GM12872 (cell line): Measurements from ENCODE around the gene IFIT5.

Experiments
- CTCF ChIP-seq: IDR thresholded peaks from 3 replicates; pipeline ENCODE4 v1.5.1; 2011; ENCODE audit warnings: low read depth, mild to moderate bottlenecking, low read length, moderate library complexity; ENCODE audit not compliant: insufficient read depth

The IFIT5 gene

GRCh38 chr10:89416465-89416864 is 2.1 kb downstream of the IFIT5 start:
- TF ChIP-seq CTCF, result no peak

GRCh38 chr10:89419548-89419947 is 5.2 kb downstream of the IFIT5 start:
- peak; percentile 51; the same call in 1 of the 3 replicates for TF ChIP-seq CTCF

- TF ChIP-seq CTCF, result no peak
These were observed 6.7 kb downstream of the IFIT5 start for GRCh38 chr10:89421018-89421476.

- no peak for TF ChIP-seq CTCF
These were observed 10.6 kb downstream of the IFIT5 start for GRCh38 chr10:89425000-89425399.

GRCh38 chr10:89426230-89426868 is 12.0 kb downstream of the IFIT5 start:
- TF ChIP-seq CTCF, result peak; percentile 73

DNA sequence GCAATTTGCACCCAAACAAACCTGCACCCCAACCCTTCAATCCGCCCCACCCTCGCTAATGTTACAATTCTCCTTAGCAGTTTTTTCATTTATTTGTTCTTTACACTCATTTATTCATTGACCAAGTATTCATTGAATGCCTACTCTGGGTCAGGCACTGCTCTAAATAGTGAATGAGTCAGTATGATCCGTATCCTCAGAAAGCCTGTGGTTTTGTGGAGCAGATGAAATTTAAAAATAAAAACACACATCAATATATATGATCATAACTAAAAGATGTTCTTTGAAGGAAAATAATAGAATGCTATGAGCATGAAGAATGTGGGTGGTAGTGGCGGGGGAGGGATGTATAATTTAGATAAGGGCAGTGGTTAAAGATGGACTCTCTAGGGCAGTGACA is 13.3 kb downstream of the IFIT5 start:
- no peak for TF ChIP-seq CTCF

- no peak for TF ChIP-seq CTCF
These were observed 14.5 kb downstream of the IFIT5 start for GRCh38 chr10:89428877-89429276.
